Upper lobe of left lung (tissue), 6 donors: ENCODE measurements around the gene SLC23A2. TPM values are rescaled to one million over a fixed set of nuclear protein-coding genes. Genes with fewer than 3 reads are reported as not detected.
"Not testable (repeated sequence)": the region's sequence is repeated elsewhere in the genome, so short reads cannot be mapped to it uniquely, and the experiment has no call there.

Source experiments
- ATAC-seq, 2 donors: fragments of 200-7000 bp; cut with Tn5 transposase; one replicate each; pipeline ENCODE4 v1.9.1; 2022; ENCODE audit warnings: mild to moderate bottlenecking in 2 of 2, moderate library complexity in 2 of 2; ENCODE audit not compliant: low FRiP score in 2 of 2
- DNase-seq, 2 donors: peaks; one replicate each; pipeline ENCODE4 v3.0.0-alpha.2; 2019 to 2020
- H3K27ac ChIP-seq, 4 donors: fragments of 200-600 bp; sonication (generic); one replicate each; pipeline ENCODE4 v1.5.1; 2016 to 2019
- H3K27me3 ChIP-seq, 4 donors: fragments of 200-600 bp; sonication (generic); one replicate each; pipeline ENCODE4 v1.5.1; 2017 to 2019
- H3K36me3 ChIP-seq, 4 donors: fragments of 200-600 bp; sonication (generic); one replicate each; pipeline ENCODE4 v1.5.1; 2016 to 2019
- H3K4me1 ChIP-seq, 4 donors: fragments of 200-600 bp; sonication (generic); one replicate each; pipeline ENCODE4 v1.5.1; 2018 to 2019
- H3K4me3 ChIP-seq, 4 donors: fragments of 200-600 bp; sonication (generic); one replicate each; pipeline ENCODE4 v1.5.1; 2017 to 2019; ENCODE audit warnings: mild to moderate bottlenecking in 2 of 4, moderate library complexity in 1 of 4
- H3K9me3 ChIP-seq, 4 donors: fragments of 200-600 bp; sonication (generic); one replicate each; pipeline ENCODE4 v1.5.1; 2018 to 2019
- CTCF ChIP-seq, 6 experiments: fragments of 450-650 bp in 4 of 6; fragments of 200-600 bp in 2 of 6; sonication (generic) in 2 of 6; IDR thresholded peaks; one replicate each; pipeline ENCODE4 v1.5.1; 2016 to 2019; ENCODE audit warnings: antibody characterized with exemption in 6 of 6
- EP300 ChIP-seq, 4 donors: sonication (generic); formaldehyde crosslinking; IDR thresholded peaks; one replicate each; pipeline ENCODE4 v1.5.1; 2017; ENCODE audit warnings: antibody characterized with exemption in 4 of 4, control low read depth in 2 of 4
- POLR2A ChIP-seq, 4 donors: fragments of 450-650 bp; IDR thresholded peaks; one replicate each; pipeline ENCODE4 v1.5.1; 2016 to 2017; ENCODE audit warnings: antibody characterized with exemption in 4 of 4, mild to moderate bottlenecking in 2 of 4
- POLR2AphosphoS5 ChIP-seq, 2 donors: sonication (generic); formaldehyde crosslinking; IDR thresholded peaks; one replicate each; pipeline ENCODE4 v1.5.1; 2017; ENCODE audit warnings: antibody characterized with exemption in 2 of 2
- WGBS, 2 donors: methylation state at CpG; one replicate each; pipeline ENCODE4 v1.1.5; 2017 to 2018; 5-methylcytosine and 5-hydroxymethylcytosine counted together
- total RNA-seq, 6 donors: library from RNA; depleted of rRNA in 4 of 6; stranded (reverse); fragments of >200 nt in 4 of 6; gene quantifications; one replicate each; pipeline versions ENCODE4 v1.1.0 to v1.2.1, GENCODE V29; 2016 to 2021
- donor health status: DM: no; HTN: no; CAD: no; lungs with moderate emphysema.
- donor health status: DM: no; HTN: yes; CAD: no; lungs with severe emphysema.

SLC23A2 gene
- total RNA-seq, 6 donors from 2014 or later = 13.1 to 26.2 (median 19.2) TPM

- Histone ChIP-seq H3K4me1 (no peaks in the 10 kb centered on the region), H3K4me3 (no peak overlapping the region), H3K36me3 (no peaks in the 10 kb centered on the region), H3K9me3 (no peaks in the 10 kb centered on the region), H3K27me3 (no peaks in the 10 kb centered on the region), H3K27ac (no peak overlapping the region)
- no peak for TF ChIP-seq EP300 (IDR thresholded peaks at IDR 0.05)
- no peak for TF ChIP-seq POLR2A (IDR thresholded peaks at IDR 0.05)
- TF ChIP-seq CTCF (IDR thresholded peaks at IDR 0.05) = no peak
- TF ChIP-seq POLR2AphosphoS5 (IDR thresholded peaks at IDR 0.05) = no peak
- DNase-seq (no peak), ATAC-seq (no peak)
- 90 to 96% methylated on average over 3 of the region's 3 CpGs for WGBS, 2 donors
Measured at GRCh38 chr20:4985658-4986057, 15.7 kb downstream of the SLC23A2 start.

- no peak overlapping the region for H3K4me3 ChIP-seq
- WGBS, 2 donors = 93% methylated on average over 4 of the region's 4 CpGs
Measured at GRCh38 chr20:4982281-4982680, 19.0 kb downstream of the SLC23A2 start.

GRCh38 chr20:4979841-4980410 lies 21.4 kb downstream of the SLC23A2 start:
- Histone ChIP-seq H3K27me3 (no peaks in the 10 kb centered on the region), H3K9me3 (no peaks in the 10 kb centered on the region), H3K27ac (no peak overlapping the region), H3K36me3 (no peaks in the 10 kb centered on the region), H3K4me3 (no peak overlapping the region), H3K4me1 (no peaks in the 10 kb centered on the region)
- WGBS, 2 donors = 74 to 82% methylated on average over 1 of the region's 1 CpG
- no peak for ATAC-seq
- DNase-seq = no peak
- TF ChIP-seq POLR2A (IDR thresholded peaks at IDR 0.05) (no peak), EP300 (IDR thresholded peaks at IDR 0.05) (no peak), CTCF (IDR thresholded peaks at IDR 0.05) (no peak), POLR2AphosphoS5 (IDR thresholded peaks at IDR 0.05) (no peak)

More at GRCh38 chr20:4982281-4982680, 19.0 kb downstream of the SLC23A2 start:
- no peaks in the 10 kb centered on the region for H3K4me1 ChIP-seq
- H3K9me3 ChIP-seq = no peaks in the 10 kb centered on the region
- TF ChIP-seq CTCF (IDR thresholded peaks at IDR 0.05) (no peak), EP300 (IDR thresholded peaks at IDR 0.05) (no peak), POLR2AphosphoS5 (IDR thresholded peaks at IDR 0.05) (no peak), POLR2A (IDR thresholded peaks at IDR 0.05) (no peak)
- H3K27me3 ChIP-seq = no peaks in the 10 kb centered on the region
- DNase-seq (no peak), ATAC-seq (no peak)
- H3K27ac ChIP-seq = no peak overlapping the region
- H3K36me3 ChIP-seq = no peaks in the 10 kb centered on the region

- Histone ChIP-seq H3K27me3 (no peaks in the 10 kb centered on the region), H3K9me3 (no peaks in the 10 kb centered on the region), H3K4me3 (no peak overlapping the region), H3K36me3 (no peaks in the 10 kb centered on the region), H3K27ac (no peak overlapping the region), H3K4me1 (peaks cover 7 to 11% (median 8%) of the 10 kb centered on the region in 4 donors)
- 65 to 70% methylated on average over 10 of the region's 10 CpGs for WGBS, 2 donors
- DNase-seq = no peak
- TF ChIP-seq EP300 (IDR thresholded peaks at IDR 0.05) = no peak
- no peak for TF ChIP-seq CTCF (IDR thresholded peaks at IDR 0.05)
- TF ChIP-seq POLR2AphosphoS5 (IDR thresholded peaks at IDR 0.05) = no peak
- no peak for TF ChIP-seq POLR2A (IDR thresholded peaks at IDR 0.05)
- no peak for ATAC-seq
Measured at GRCh38 chr20:4978050-4978918, 23.0 kb downstream of the SLC23A2 start.

- not testable (repeated sequence) for ATAC-seq
Measured at GRCh38 chr20:4976014-4976413, 25.3 kb downstream of the SLC23A2 start.

More at GRCh38 chr20:4976014-4976413, 25.3 kb downstream of the SLC23A2 start:
- H3K9me3 ChIP-seq, DNase-seq, H3K27ac ChIP-seq, H3K4me3 ChIP-seq, H3K27me3 ChIP-seq, H3K36me3 ChIP-seq: not testable (repeated sequence)
- peaks cover 16 to 21% (median 17%) of the 10 kb centered on the region in 4 donors for H3K4me1 ChIP-seq
- 88 to 90% methylated on average over 9 of the region's 9 CpGs for WGBS, 2 donors
